ENCODE results near the gene ZNRD2.

Gene ZNRD2

DNA sequence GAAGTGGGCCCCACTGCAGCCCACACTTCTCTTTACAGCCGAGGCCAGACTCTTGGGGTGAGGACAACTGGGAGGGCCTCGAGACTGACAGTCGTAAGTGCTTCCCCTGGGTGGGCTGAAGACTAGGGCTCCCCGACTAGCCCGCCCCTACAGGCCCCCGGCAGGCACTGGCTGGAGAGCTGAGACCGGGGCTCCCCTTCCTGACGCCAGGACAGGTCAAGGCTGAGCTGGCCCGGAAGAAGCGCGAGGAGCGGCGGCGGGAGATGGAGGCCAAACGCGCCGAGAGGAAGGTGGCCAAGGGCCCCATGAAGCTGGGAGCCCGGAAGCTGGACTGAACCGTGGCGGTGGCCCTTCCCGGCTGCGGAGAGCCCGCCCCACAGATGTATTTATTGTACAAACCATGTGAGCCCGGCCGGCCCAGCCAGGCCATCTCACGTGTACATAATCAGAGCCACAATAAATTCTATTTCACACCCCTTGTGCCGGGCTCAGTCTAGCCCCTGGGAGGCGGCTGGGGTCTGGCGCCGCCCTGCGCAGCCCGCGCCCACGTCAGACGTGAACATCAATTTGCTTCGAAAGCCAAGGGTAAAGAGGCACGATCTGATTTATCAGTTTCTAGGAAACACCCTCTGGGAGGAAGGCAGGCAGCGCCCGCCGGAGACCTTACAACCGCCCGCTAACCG lies 31.9 kb upstream of the ZNRD2 start:
- DNase-seq (ENCODE audit: low read depth): no peak

GRCh38 chr11:65538915-65539743 lies 31.1 kb upstream of the ZNRD2 start:
- no peak for DNase-seq (ENCODE audit: low read depth)

DNA sequence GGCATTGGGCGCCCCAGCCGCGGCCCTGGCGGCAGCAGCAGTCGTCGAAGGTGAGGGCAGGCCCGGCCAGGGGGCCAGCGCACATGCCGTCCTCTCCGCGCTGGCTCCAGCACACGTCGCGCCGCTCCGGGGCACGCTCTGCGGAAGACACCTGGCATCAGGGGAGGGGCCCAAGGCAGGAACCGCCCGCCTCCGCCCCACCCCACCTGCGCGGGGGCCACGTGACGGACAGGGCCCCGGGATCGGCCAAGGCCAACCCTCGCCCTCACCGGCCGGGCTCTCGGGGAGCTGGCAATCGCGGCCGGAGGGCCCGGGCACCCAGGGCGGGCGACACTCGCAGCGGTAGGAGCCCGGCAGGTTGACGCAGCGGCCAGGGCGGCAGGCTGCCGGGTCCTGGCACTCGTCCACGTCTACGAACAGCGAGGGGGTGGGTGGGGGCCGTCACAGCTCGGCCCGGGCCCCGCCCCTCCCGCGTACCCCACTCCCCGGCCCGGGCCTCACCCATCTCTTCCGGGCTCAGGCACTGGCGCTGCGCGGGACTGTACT lies 30.5 kb upstream of the ZNRD2 start:
- no peak for DNase-seq (ENCODE audit: low read depth)

GRCh38 chr11:65540290-65541092 lies 29.8 kb upstream of the ZNRD2 start:
- DNase-seq (ENCODE audit: low read depth): peak; percentile 79

- no peak for DNase-seq (ENCODE audit: low read depth)
Measured at GRCh38 chr11:65541093-65541982, 28.9 kb upstream of the ZNRD2 start.

- DNase-seq (ENCODE audit: low read depth): no peak
Measured at GRCh38 chr11:65542738-65543390, 27.4 kb upstream of the ZNRD2 start.

DNA sequence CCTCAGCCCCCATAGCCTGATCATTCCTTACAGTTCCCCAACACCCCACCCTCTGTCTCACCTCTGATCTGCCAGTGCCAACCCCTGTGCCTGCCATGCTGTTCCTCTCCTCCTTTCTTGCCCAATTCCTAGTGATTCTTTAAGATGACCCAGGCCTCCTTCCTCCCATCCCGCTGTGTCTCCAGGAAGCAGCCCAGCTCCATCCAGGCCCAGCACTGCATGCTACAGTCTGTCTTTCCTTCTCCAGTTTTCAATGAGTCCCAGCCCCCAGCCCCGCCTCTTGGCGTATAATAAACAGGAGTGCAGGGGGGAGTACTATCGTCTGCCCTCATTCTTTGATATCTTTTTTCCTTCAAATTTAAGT lies 24.4 kb upstream of the ZNRD2 start:
- no peak for DNase-seq (ENCODE audit: low read depth)

DNA sequence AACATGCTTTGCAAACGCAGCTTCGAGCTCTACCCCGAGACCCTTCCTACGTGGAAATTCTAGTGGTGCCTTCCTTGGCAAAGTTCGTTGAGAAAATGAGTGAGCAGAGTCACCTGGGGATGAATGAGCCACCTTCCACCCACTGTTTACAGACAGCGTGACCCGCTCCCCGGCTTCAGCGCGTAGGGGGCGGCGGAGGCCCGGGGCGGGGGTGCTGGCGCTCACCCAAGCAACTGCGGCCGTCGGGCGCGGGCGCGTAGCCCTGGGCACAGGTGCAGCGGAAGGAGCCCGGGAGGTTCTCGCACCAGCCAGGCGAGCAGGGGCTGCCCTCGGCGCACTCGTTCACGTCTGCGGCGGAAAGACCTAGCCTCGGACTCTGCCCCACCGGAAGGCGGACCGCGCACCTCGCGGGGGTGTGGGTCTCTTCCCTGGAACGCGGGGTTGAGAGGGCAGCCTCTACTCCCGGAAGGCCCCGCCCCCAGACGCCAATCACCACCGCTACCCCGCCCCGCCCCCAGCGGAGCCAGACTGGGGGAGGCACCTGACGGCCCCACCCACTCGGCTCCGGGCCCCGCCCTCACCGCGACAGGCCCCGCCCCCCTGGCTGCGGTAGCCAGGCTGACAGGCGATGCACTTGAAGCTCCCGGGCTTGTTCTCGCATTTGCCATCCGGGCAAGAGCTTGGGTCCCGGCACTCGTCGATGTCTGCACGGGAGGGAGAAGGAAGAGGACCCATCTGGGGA lies 23.9 kb upstream of the ZNRD2 start:
- no peak for DNase-seq (ENCODE audit: low read depth)

- DNase-seq (ENCODE audit: low read depth): no peak
Measured at GRCh38 chr11:65547446-65548125, 22.7 kb upstream of the ZNRD2 start.

- no peak for DNase-seq (ENCODE audit: low read depth)
Measured at GRCh38 chr11:65548395-65548794, 21.9 kb upstream of the ZNRD2 start.

DNA sequence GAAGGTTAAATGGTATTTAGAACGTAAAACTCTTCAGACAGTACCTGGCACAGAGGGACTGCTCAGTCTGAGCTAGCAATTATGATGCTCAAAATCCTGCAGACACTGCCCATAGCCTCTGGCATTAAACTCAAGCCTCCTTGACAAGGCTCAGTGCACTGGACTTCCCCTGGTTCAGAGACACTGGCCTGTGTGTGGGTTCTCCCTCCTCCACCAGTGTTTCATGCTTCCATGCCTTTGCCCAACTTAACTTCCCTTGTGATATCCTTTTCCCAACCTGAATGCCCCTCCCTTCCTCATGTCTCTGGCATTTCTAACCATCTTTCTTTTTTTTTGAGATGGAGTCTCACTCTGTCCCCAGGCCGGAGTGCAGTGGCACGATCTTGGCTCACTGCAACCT lies 21.2 kb upstream of the ZNRD2 start:
- no peak for DNase-seq (ENCODE audit: low read depth)

- no peak for DNase-seq (ENCODE audit: low read depth)
Measured at GRCh38 chr11:65551572-65552387, 18.5 kb upstream of the ZNRD2 start.

DNA sequence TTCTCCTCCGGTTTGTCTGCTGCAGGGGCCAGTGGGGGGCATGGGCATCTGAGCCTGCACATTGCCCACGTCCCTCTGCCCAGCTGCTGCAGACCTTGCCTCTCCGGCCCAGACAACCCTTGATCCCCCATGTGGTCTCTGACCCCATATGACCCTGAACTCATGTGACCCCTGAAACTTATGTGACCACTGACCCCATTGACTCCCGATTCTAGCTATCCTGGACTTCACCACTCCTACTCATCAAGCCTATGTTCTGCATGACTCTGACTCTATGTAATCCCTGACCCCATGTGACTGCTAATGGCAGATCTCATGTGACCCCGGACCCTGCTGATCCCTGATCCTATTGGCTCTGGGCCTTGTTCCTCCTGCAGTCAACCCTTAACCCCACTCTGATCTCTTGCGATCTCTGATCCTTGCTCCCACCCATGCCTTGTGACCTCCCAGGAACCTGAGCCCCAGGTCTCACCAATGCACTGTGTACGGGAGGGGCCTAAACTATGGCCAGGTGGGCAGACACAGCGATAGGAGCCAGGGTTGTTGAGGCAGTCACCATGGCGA lies 17.8 kb upstream of the ZNRD2 start:
- DNase-seq (ENCODE audit: low read depth): no peak

DNA sequence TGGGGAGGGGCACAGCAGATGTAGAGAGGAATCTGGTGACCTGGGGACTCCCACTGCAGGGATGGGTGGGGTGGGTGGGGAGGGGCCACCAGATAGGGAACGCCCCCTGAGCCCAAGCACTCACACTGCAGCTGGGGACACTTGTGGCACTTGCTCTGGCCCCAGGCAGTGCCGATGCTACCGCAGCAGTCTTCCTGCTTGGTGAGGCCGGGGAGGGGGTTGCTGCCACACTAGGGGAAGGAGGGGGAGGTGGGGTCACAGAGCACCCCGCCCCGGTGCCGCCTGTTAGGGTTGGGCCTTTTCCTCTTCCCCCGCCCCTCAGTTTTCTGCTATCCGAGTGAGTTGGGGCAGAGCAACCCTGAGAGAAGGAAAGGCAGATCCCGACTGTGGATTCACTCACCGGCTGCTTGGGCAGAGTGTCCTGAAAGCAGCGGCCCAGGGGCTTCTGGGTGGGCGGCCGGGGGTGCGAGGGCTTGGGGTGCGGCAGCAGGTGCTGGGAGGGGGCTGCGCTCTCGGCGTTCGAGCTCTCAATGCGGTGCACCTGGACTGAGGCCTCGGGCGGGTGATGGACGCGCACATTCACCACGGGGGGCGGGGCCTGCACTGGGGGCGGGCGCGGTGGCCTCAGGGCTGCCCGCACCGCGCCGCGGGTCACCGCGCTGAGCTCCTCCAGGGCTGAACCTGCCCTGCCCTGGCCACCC lies 16.8 kb upstream of the ZNRD2 start:
- no peak for DNase-seq (ENCODE audit: low read depth)

DNA sequence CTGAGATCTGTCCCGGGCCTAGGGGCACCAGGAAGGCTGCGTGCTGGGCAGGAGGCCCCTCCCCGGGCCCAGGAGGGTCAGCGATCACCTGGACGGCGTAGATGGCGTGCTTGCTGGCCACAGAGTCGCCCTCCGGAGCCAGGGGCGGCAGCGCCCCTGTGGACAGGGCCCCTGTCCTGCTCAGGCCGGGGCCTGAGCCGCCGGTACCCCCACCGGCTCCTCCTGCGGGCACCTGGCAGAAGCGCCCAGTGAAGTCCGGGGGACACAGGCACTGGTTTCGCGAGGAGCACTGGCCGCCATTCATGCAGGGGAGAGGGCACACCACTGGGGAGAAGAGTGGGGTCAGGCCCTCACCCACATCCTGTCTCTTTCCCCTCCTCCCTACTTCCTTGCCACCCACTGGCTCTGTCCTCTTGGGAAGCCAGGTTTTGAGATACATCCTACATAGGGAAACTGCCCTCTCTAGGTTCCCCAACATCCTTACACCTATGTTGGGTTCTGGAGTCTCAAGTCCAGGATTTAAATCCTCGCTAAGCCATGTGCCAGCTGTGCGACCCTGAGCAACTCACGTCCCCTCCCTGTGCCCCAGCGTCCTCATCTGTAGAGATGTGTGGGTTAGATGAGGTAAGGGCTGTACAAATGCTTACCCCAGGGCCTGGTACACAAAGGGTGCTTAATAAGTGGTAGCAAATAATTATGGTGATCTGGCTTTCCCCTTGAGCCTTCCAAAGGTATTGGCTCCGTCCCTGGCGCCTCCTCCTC lies 16.0 kb upstream of the ZNRD2 start:
- DNase-seq (ENCODE audit: low read depth): no peak

GRCh38 chr11:65554842-65555430 lies 15.3 kb upstream of the ZNRD2 start:
- DNase-seq (ENCODE audit: low read depth): no peak

Measured in GM04504 (cell line).